GM13976 (cell line): ENCODE measurements around the gene SRPK3.

Experiments
- DNase-seq: peaks from one replicate; pipeline ENCODE4 v3.0.0; 2012; ENCODE audit warnings: low spot score
- CTCF ChIP-seq: IDR thresholded peaks from 2 replicates; pipeline ENCODE4 v1.5.1; 2012; ENCODE audit warnings: borderline replicate concordance, mild to moderate bottlenecking; ENCODE audit not compliant: insufficient read depth; ENCODE audit errors: extremely low read depth, missing control alignments, control extremely low read depth
- in situ Hi-C: fragments of 300-500 bp; cut with MboI; formaldehyde crosslinking; loops from one replicate; pipeline ENCODE4 v1.12.0; 2022; ENCODE audit warnings: low sequenced_read_pairs, mixed read lengths, inconsistent platforms; ENCODE audit not compliant: unreplicated experiment

Gene SRPK3

DNA sequence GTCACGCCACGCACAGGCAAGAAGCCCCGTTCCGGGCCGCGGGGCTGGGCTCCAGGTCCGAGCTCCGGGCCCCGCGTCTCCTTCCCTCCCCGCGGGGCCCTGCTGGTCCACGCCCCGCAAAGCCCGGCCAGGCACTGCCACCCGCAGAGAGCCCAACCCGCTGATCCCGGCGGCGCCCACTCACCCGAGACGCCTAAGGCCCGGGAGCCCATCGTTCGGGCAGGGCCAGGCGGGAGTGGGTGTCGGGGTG, 48.6 kb downstream of the SRPK3 start:
- in situ Hi-C loops, result no loop called here
- TF ChIP-seq CTCF, result no peak
- peak; percentile 8 for DNase-seq

DNA sequence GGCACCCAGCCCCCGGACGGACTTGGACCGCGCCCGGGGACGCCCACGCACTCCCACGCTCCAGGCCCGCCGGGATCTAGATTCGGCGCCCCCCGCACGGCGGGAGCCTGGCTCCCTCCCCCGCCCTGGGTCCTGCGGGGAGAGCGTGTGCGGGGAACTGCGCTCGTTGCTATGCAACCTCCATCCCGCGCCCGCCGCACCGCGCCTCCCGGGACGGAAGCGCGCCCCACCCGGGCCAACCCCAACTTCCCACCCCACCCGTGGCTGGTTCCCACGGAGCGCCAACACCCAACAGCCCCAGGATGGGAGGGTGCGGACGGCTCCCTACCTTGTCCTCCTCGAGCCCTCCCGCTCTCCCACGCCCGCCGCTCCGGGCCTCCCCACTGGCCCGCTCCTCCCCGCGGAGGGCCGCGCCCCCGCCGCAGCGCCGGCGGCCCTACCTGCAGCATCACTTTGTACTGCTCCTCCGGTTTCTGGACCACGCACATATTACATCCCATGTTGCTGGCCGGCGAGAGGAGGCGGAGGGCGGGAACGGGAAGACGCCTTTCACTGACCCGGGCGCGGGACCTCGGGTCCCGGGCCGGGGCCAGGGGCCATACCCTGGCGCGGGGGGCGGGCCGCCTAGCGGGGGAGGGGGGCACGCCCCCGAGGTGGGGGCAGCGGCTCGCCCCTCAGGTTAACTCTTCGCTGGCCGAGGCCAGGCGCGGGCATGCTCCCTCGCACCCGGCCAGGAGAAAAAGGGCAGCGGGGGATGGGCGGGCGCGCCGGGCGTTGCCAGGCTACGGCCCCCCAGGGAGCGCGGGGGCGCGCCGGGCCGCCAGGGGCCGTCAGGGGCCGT, 49.2 kb downstream of the SRPK3 start, which contains the start of gene PDZD4:
PDZD4 (minus strand) TSS at position 746 of the 841 bp plus-strand sequence; CDS start at position 500, 246 bp downstream.
- in situ Hi-C loops, result no loop called here
- TF ChIP-seq CTCF, result no peak
- DNase-seq, result peak; percentile 29

DNA sequence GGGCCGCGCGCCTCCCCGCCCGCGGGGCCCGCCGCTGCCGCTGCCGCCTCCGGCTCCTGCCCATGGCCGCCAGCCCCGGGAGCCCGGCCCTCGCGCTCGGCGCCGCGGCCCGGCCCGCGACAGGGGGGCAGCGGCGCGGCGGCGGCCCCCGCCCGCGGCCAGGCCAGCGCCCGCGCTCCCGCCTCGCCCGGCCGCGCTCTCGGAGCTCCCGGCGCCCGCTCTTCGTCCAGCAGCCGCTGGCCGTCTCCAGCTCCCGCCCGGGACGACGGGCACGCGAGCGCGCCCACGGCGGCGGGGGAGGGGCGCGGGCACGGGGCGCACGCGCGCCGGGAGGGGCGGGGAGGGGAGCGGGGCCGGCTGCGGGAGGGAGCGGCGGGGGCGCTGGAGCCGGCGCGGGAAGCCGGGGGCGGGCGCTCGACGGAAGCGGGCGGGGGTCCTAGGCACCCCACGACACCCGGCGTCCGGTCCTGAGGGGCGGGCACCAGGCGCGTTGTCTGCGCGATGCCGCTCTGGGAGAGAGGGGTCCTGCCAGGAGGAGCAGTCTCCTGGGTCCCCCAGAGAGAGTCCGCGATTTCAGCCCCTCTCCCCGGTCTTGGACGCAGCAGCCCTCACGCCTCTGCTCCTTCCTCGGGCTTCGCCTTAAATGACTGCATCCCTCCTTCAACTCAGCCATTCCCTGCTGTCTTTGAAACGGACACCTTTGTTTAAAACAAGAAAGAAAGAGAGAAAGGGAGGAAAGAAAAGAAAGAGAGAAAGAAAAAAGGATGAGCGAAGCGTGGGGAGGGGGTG, 50.0 kb downstream of the SRPK3 start:
- peak; percentile 18 for DNase-seq
- TF ChIP-seq CTCF, result no peak
- in situ Hi-C loops, result no loop called here

DNA sequence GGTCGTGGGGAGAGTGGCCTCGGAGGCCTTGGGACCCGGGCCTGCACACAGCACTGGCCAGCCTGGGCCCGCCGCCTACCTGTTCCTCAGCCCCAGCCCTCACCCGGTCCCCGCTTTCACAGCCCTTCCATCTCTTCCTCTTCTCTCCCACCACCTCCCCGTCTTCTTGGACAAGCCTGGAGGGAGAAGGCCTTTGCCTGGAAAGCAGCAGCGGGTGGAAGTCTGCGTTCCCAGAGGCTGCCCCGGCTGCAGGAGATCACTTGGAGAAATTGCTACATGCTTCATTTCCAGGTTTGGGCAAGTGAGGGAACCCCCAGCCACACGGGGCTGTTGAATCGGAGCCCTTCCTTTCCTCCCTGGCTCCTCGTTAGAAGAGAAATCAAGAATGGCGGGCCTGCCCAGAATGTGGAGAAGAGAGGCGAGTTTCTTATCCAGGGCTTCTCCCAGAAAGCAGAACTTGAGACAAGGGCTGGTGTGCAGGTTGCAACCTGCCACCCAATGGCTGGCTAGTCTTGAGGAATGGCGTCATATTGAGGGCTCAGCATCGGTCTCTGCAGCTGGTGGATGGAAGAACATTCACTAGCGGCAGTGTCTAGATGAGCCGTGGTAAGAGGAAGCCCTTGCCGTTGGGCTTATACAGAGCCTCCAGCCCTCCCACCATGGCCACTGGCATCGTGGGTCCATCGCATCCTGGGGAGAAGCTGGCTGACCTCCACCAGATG, 50.7 kb downstream of the SRPK3 start:
- peak; percentile 11 for DNase-seq
- no peak for TF ChIP-seq CTCF
- in situ Hi-C loops, result no loop called here

GRCh38 chrX:153832728-153833127, 51.9 kb downstream of the SRPK3 start:
- in situ Hi-C loops, result no loop called here
- TF ChIP-seq CTCF, result no peak
- DNase-seq, result no peak
